Right lobe of liver (tissue), 4 donors: ENCODE results near the gene GOLIM4.

ENCODE experiments used
- CTCF ChIP-seq, 4 donors: fragments of 200-600 bp in 3 of 4; fragments of 450-650 bp in 1 of 4; IDR thresholded peaks; one replicate each; pipeline versions ENCODE4 v1.5.1 to v1.8.0; 2016 to 2022; ENCODE audit warnings: antibody characterized with exemption in 4 of 4, mild to moderate bottlenecking in 2 of 4
- POLR2A ChIP-seq: fragments of 450-650 bp; IDR thresholded peaks from one replicate; pipeline ENCODE4 v1.6.1; 2017; ENCODE audit warnings: antibody characterized with exemption, mild to moderate bottlenecking
- donor health status: DM: no; HTN: no; CAD: no.
- donor health status: DM: no; HTN: no; CAD: no.
- donor health status: DM: no; HTN: yes; CAD: no.

GRCh38 chr3:168081856-168082255, 13.9 kb downstream of the GOLIM4 start:
- no peak for TF ChIP-seq CTCF (IDR thresholded peaks at IDR 0.05)
- no peak for TF ChIP-seq POLR2A
